ENCODE results near the gene MKRN2. TPM values are rescaled to one million over a fixed set of nuclear protein-coding genes. Genes with fewer than 3 reads are reported as not detected.

MKRN2 gene
- total and polyA plus RNA-seq, 4 donors, result 31.5 to 34.1 (median 32.1) TPM

DNA sequence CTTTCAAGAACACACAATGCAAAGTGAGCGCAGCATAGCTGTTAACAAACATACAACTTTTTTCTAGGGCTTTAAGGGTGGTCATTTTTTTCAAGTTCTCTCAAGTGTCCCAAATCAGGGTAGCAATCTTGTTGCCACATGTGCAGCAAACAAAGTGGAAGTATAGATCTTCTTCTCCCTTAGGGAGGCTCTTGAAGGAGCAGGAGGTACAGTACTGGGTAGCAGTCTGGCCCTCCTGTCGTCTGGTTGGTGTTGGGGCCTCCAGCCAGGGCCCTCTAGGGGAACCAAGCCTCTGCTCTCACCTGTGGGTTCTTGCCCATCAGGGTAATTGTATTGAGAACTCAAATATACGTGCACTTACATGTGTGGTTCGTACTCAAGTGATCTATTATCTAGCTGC is 25.8 kb downstream of the MKRN2 start:
- Histone ChIP-seq H3K4me1 (ENCODE audit: control insufficient read depth, insufficient read depth, low read length) (peaks cover 22% of the 10 kb centered on the region), H3K4me3 (ENCODE audit: low read depth, low read length) (no peak overlapping the region), H3K9me3 (ENCODE audit: control insufficient read depth, insufficient read depth, low read length) (no peaks in the 10 kb centered on the region), H3K27ac (ENCODE audit: low read depth, low read length) (no peak overlapping the region), H3K27me3 (ENCODE audit: control insufficient read depth, insufficient read depth, low read length) (no peaks in the 10 kb centered on the region), H3K36me3 (ENCODE audit: control insufficient read depth, insufficient read depth, low read length) (peaks cover 64% of the 10 kb centered on the region)
- WGBS (ENCODE audit: insufficient coverage), result 70% methylated on average over 1 of the region's 4 CpGs
- DNase-seq (ENCODE audit: low read depth in 4 of 6, low spot score in 6 of 6), result no peak

- Histone ChIP-seq H3K27me3 (ENCODE audit: control insufficient read depth, insufficient read depth, low read length) (no peaks in the 10 kb centered on the region), H3K36me3 (ENCODE audit: control insufficient read depth, insufficient read depth, low read length) (peaks cover 63% of the 10 kb centered on the region), H3K27ac (ENCODE audit: low read depth, low read length) (no peak overlapping the region), H3K4me3 (ENCODE audit: low read depth, low read length) (no peak overlapping the region), H3K4me1 (ENCODE audit: control insufficient read depth, insufficient read depth, low read length) (peaks cover 22% of the 10 kb centered on the region), H3K9me3 (ENCODE audit: control insufficient read depth, insufficient read depth, low read length) (no peaks in the 10 kb centered on the region)
- no peak for DNase-seq (ENCODE audit: low read depth in 4 of 6, low spot score in 6 of 6)
These were observed 26.4 kb downstream of the MKRN2 start for GRCh38 chr3:12583280-12583679.

DNA sequence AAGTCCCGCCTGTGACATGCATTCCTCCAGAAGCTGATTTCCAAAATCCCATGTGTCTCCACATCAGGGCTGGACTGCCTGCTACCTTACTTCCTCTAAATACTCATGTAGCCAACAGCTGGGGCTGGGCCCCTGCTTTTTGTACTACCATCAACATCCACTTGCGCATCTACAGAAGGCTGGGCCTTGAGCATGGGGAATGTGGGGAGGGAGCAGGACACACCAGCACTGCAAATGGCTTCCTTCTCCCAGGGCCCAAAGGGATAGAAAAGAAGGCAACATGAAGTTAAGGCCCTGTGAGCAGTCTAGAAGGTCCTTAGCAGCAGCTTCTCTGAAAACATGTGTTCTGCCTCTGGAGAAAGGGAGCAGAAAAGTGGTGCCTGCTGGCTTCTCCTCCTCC is 27.2 kb downstream of the MKRN2 start:
- peaks cover 22% of the 10 kb centered on the region for H3K4me1 ChIP-seq (ENCODE audit: control insufficient read depth, insufficient read depth, low read length)
- peak overlapping the region; percentile 25 for H3K27ac ChIP-seq (ENCODE audit: low read depth, low read length)
- DNase-seq (ENCODE audit: low read depth in 4 of 6, low spot score in 6 of 6), result no peak
- H3K4me3 ChIP-seq (ENCODE audit: low read depth, low read length), result no peak overlapping the region
- 69% methylated on average over 1 of the region's 2 CpGs for WGBS (ENCODE audit: insufficient coverage)
- H3K9me3 ChIP-seq (ENCODE audit: control insufficient read depth, insufficient read depth, low read length), result no peaks in the 10 kb centered on the region
- no peaks in the 10 kb centered on the region for H3K27me3 ChIP-seq (ENCODE audit: control insufficient read depth, insufficient read depth, low read length)
- peaks cover 64% of the 10 kb centered on the region for H3K36me3 ChIP-seq (ENCODE audit: control insufficient read depth, insufficient read depth, low read length)

DNA sequence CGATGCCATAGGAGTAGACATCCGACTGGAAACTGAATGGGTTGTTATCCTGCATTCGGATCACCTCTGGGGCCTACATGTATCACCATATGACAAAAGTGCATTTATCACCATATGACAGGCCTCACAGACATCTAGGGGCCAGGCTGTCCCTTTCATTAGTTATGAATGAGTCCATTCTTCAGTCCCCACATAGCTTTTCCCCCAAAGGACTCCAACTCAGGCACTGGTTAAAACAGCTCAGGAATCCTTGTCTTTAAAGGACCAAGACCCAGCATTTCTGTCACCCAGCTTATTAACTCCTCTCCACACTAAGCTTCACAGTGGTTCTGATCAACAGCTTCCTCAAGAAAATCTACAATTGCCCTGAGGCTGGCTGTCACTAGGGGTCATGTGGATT is 28.3 kb downstream of the MKRN2 start:
- no peaks in the 10 kb centered on the region for H3K9me3 ChIP-seq (ENCODE audit: control insufficient read depth, insufficient read depth, low read length)
- WGBS (ENCODE audit: insufficient coverage), result 76% methylated on average over 3 of the region's 3 CpGs
- peaks cover 22% of the 10 kb centered on the region for H3K4me1 ChIP-seq (ENCODE audit: control insufficient read depth, insufficient read depth, low read length)
- H3K27me3 ChIP-seq (ENCODE audit: control insufficient read depth, insufficient read depth, low read length), result no peaks in the 10 kb centered on the region
- H3K27ac ChIP-seq (ENCODE audit: low read depth, low read length), result peak overlapping the region; percentile 47
- H3K4me3 ChIP-seq (ENCODE audit: low read depth, low read length), result no peak overlapping the region
- H3K36me3 ChIP-seq (ENCODE audit: control insufficient read depth, insufficient read depth, low read length), result peaks cover 64% of the 10 kb centered on the region
- peak in 1 of 6 donors; percentile 18 for DNase-seq (ENCODE audit: low read depth in 4 of 6, low spot score in 6 of 6)

GRCh38 chr3:12585970-12586369 is 29.1 kb downstream of the MKRN2 start:
- Histone ChIP-seq H3K36me3 (ENCODE audit: control insufficient read depth, insufficient read depth, low read length) (peaks cover 68% of the 10 kb centered on the region), H3K27me3 (ENCODE audit: control insufficient read depth, insufficient read depth, low read length) (no peaks in the 10 kb centered on the region), H3K9me3 (ENCODE audit: control insufficient read depth, insufficient read depth, low read length) (no peaks in the 10 kb centered on the region), H3K27ac (ENCODE audit: low read depth, low read length) (no peak overlapping the region), H3K4me3 (ENCODE audit: low read depth, low read length) (no peak overlapping the region), H3K4me1 (ENCODE audit: control insufficient read depth, insufficient read depth, low read length) (peaks cover 22% of the 10 kb centered on the region)
- 67% methylated on average over 1 of the region's 5 CpGs for WGBS (ENCODE audit: insufficient coverage)
- no peak for DNase-seq (ENCODE audit: low read depth in 4 of 6, low spot score in 6 of 6)

- Histone ChIP-seq H3K27me3 (ENCODE audit: control insufficient read depth, insufficient read depth, low read length) (no peaks in the 10 kb centered on the region), H3K9me3 (ENCODE audit: control insufficient read depth, insufficient read depth, low read length) (no peaks in the 10 kb centered on the region), H3K4me3 (ENCODE audit: low read depth, low read length) (no peak overlapping the region), H3K4me1 (ENCODE audit: control insufficient read depth, insufficient read depth, low read length) (peaks cover 22% of the 10 kb centered on the region), H3K27ac (ENCODE audit: low read depth, low read length) (no peak overlapping the region), H3K36me3 (ENCODE audit: control insufficient read depth, insufficient read depth, low read length) (peaks cover 68% of the 10 kb centered on the region)
- DNase-seq (ENCODE audit: low read depth in 4 of 6, low spot score in 6 of 6), result no peak
- WGBS (ENCODE audit: insufficient coverage), result 90% methylated on average over 2 of the region's 3 CpGs
These were observed 29.5 kb downstream of the MKRN2 start for GRCh38 chr3:12586403-12586802.

- no peaks in the 10 kb centered on the region for H3K27me3 ChIP-seq (ENCODE audit: control insufficient read depth, insufficient read depth, low read length)
- no peak overlapping the region for H3K27ac ChIP-seq (ENCODE audit: low read depth, low read length)
- H3K4me3 ChIP-seq (ENCODE audit: low read depth, low read length), result no peak overlapping the region
- H3K9me3 ChIP-seq (ENCODE audit: control insufficient read depth, insufficient read depth, low read length), result no peaks in the 10 kb centered on the region
- WGBS (ENCODE audit: insufficient coverage), result 93% methylated on average over 3 of the region's 7 CpGs
- H3K4me1 ChIP-seq (ENCODE audit: control insufficient read depth, insufficient read depth, low read length), result peaks cover 19% of the 10 kb centered on the region
- H3K36me3 ChIP-seq (ENCODE audit: control insufficient read depth, insufficient read depth, low read length), result peaks cover 66% of the 10 kb centered on the region
- DNase-seq (ENCODE audit: low read depth in 4 of 6, low spot score in 6 of 6), result no peak
These were observed 31.4 kb downstream of the MKRN2 start for GRCh38 chr3:12588039-12589009.

GRCh38 chr3:12590096-12590495 is 33.2 kb downstream of the MKRN2 start:
- Histone ChIP-seq H3K4me1 (ENCODE audit: control insufficient read depth, insufficient read depth, low read length) (peaks cover 4% of the 10 kb centered on the region), H3K27me3 (ENCODE audit: control insufficient read depth, insufficient read depth, low read length) (no peaks in the 10 kb centered on the region), H3K27ac (ENCODE audit: low read depth, low read length) (no peak overlapping the region), H3K36me3 (ENCODE audit: control insufficient read depth, insufficient read depth, low read length) (peaks cover 62% of the 10 kb centered on the region), H3K9me3 (ENCODE audit: control insufficient read depth, insufficient read depth, low read length) (no peaks in the 10 kb centered on the region), H3K4me3 (ENCODE audit: low read depth, low read length) (no peak overlapping the region)
- WGBS (ENCODE audit: insufficient coverage), result 100% methylated on average over 4 of the region's 4 CpGs
- DNase-seq (ENCODE audit: low read depth in 4 of 6, low spot score in 6 of 6), result no peak

- Histone ChIP-seq H3K4me3 (ENCODE audit: low read depth, low read length) (no peak overlapping the region), H3K27ac (ENCODE audit: low read depth, low read length) (no peak overlapping the region), H3K4me1 (ENCODE audit: control insufficient read depth, insufficient read depth, low read length) (no peaks in the 10 kb centered on the region), H3K9me3 (ENCODE audit: control insufficient read depth, insufficient read depth, low read length) (no peaks in the 10 kb centered on the region), H3K36me3 (ENCODE audit: control insufficient read depth, insufficient read depth, low read length) (peaks cover 66% of the 10 kb centered on the region), H3K27me3 (ENCODE audit: control insufficient read depth, insufficient read depth, low read length) (no peaks in the 10 kb centered on the region)
- no peak for DNase-seq (ENCODE audit: low read depth in 4 of 6, low spot score in 6 of 6)
- 88% methylated on average over 6 of the region's 6 CpGs for WGBS (ENCODE audit: insufficient coverage)
These were observed 34.6 kb downstream of the MKRN2 start for GRCh38 chr3:12591456-12591855.
